GM12891 (cell line): ENCODE results near the gene GOLGA8R.
"Not testable (repeated sequence)": the region's sequence is repeated elsewhere in the genome, so short reads cannot be mapped to it uniquely, and the experiment has no call there.

ENCODE experiments used
- PAX5 ChIP-seq: IDR thresholded peaks from 2 replicates; pipeline ENCODE4 v1.6.1; 2011; ENCODE audit warnings: low read length, moderate library complexity, mild to moderate bottlenecking; ENCODE audit not compliant: insufficient read depth, severe bottlenecking
- POLR2A ChIP-seq: IDR thresholded peaks from 2 replicates; pipeline ENCODE4 v1.6.1; 2011; ENCODE audit warnings: low read depth, low read length, control low read depth
- POLR2AphosphoS5 ChIP-seq: IDR thresholded peaks from 2 replicates; pipeline ENCODE4 v1.6.1; 2011; ENCODE audit warnings: low read depth, low read length, control low read depth
- POU2F2 ChIP-seq: IDR thresholded peaks from 2 replicates; pipeline ENCODE4 v1.6.1; 2011; ENCODE audit warnings: low read depth, mild to moderate bottlenecking, control low read depth, low read length, moderate library complexity
- SPI1 ChIP-seq: IDR thresholded peaks from 2 replicates; pipeline ENCODE4 v1.6.1; 2011; ENCODE audit warnings: low read depth, low read length, control low read depth
- TAF1 ChIP-seq: IDR thresholded peaks from 2 replicates; pipeline ENCODE4 v1.6.1; 2011; ENCODE audit warnings: low read depth, low read length, control low read depth

- not testable (repeated sequence) for TF ChIP-seq POLR2A, POLR2AphosphoS5, POU2F2, TAF1, PAX5, SPI1
Observed at GRCh38 chr15:30414160-30414559, at the start of gene GOLGA8R.
